Measurements from ENCODE around the gene ATP9B. TPM values are rescaled to one million over a fixed set of nuclear protein-coding genes. Genes with fewer than 3 reads are reported as not detected.

Gene ATP9B
- total RNA-seq, 1 experiment from 2014 or later = 15.6 TPM

GRCh38 chr18:79345366-79345765 lies 276.2 kb downstream of the ATP9B start:
- H3K9me2 ChIP-seq (replicated peaks; ENCODE audit: low read length) = no peaks in the 10 kb centered on the region
- H3K79me2 ChIP-seq (ENCODE audit: low read length) = no peaks in the 10 kb centered on the region
- ChIA-PET POLR2A (ENCODE audit: unreplicated experiment) (no interaction called here), CTCF (no interaction called here)
- no peak overlapping the region for H3K27ac ChIP-seq (ENCODE audit: low read length)
- no peak overlapping the region for H3K9ac ChIP-seq (ENCODE audit: low read length)
- intact Hi-C loops (cut with micrococcal nuclease) = no loop called here
- H3K4me3 ChIP-seq (ENCODE audit: low read length) = no peak overlapping the region
- H3K9me3 ChIP-seq (ENCODE audit: low read length) = no peaks in the 10 kb centered on the region
- no peaks in the 10 kb centered on the region for H4K20me1 ChIP-seq (ENCODE audit: low read length)
- no peak overlapping the region for H2AFZ ChIP-seq (ENCODE audit: low read length)
- H3F3A ChIP-seq (ENCODE audit: low read length, unreplicated experiment) = no peaks in the 10 kb centered on the region
- peaks cover 8% of the 10 kb centered on the region for H3K36me3 ChIP-seq (ENCODE audit: low read depth, low read length)
- no peak overlapping the region for H3K4me2 ChIP-seq (ENCODE audit: low read length)
- no peak for DNase-seq
- BruUV-seq (replicated peaks) = no TSS peak
- no peak for ATAC-seq
- TF ChIP-seq EZH2 (IDR thresholded peaks at IDR 0.05; ENCODE audit: low read length, unreplicated experiment) (no peak), EZH2phosphoT487 (IDR thresholded peaks at IDR 0.05; ENCODE audit: borderline replicate concordance, low read length) (no peak)
- TF ChIP-seq, protein P1, sequence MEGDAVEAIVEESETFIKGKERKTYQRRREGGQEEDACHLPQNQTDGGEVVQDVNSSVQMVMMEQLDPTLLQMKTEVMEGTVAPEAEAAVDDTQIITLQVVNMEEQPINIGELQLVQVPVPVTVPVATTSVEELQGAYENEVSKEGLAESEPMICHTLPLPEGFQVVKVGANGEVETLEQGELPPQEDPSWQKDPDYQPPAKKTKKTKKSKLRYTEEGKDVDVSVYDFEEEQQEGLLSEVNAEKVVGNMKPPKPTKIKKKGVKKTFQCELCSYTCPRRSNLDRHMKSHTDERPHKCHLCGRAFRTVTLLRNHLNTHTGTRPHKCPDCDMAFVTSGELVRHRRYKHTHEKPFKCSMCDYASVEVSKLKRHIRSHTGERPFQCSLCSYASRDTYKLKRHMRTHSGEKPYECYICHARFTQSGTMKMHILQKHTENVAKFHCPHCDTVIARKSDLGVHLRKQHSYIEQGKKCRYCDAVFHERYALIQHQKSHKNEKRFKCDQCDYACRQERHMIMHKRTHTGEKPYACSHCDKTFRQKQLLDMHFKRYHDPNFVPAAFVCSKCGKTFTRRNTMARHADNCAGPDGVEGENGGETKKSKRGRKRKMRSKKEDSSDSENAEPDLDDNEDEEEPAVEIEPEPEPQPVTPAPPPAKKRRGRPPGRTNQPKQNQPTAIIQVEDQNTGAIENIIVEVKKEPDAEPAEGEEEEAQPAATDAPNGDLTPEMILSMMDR (conservative IDR thresholded peaks at IDR 0.05; ENCODE audit: low read depth, low read length) = no peak
- H3K27me3 ChIP-seq (ENCODE audit: low read length) = no peaks in the 10 kb centered on the region
- no peaks in the 10 kb centered on the region for H3K4me1 ChIP-seq (ENCODE audit: insufficient read depth, low read length)

GRCh38 chr18:79345981-79346380 lies 276.8 kb downstream of the ATP9B start:
- Histone ChIP-seq H3K9ac (ENCODE audit: low read length) (no peak overlapping the region), H3K27ac (ENCODE audit: low read length) (no peak overlapping the region), H3K79me2 (ENCODE audit: low read length) (no peaks in the 10 kb centered on the region), H3K4me1 (ENCODE audit: insufficient read depth, low read length) (no peaks in the 10 kb centered on the region), H3K27me3 (ENCODE audit: low read length) (no peaks in the 10 kb centered on the region), H4K20me1 (ENCODE audit: low read length) (no peaks in the 10 kb centered on the region), H3K9me2 (replicated peaks; ENCODE audit: low read length) (no peaks in the 10 kb centered on the region), H2AFZ (ENCODE audit: low read length) (no peak overlapping the region), H3F3A (ENCODE audit: low read length, unreplicated experiment) (no peaks in the 10 kb centered on the region), H3K9me3 (ENCODE audit: low read length) (no peaks in the 10 kb centered on the region), H3K4me3 (ENCODE audit: low read length) (no peak overlapping the region), H3K4me2 (ENCODE audit: low read length) (no peak overlapping the region), H3K36me3 (ENCODE audit: low read depth, low read length) (peaks cover 8% of the 10 kb centered on the region)
- no peak for TF ChIP-seq EZH2 (IDR thresholded peaks at IDR 0.05; ENCODE audit: low read length, unreplicated experiment)
- TF ChIP-seq, protein P1 (conservative IDR thresholded peaks at IDR 0.05; ENCODE audit: low read depth, low read length) = no peak
- no peak for TF ChIP-seq EZH2phosphoT487 (IDR thresholded peaks at IDR 0.05; ENCODE audit: borderline replicate concordance, low read length)
- CTCF ChIA-PET = no interaction called here
- no peak for ATAC-seq
- intact Hi-C loops (cut with micrococcal nuclease) = no loop called here
- POLR2A ChIA-PET (ENCODE audit: unreplicated experiment) = no interaction called here
- no peak for DNase-seq
- no TSS peak for BruUV-seq (replicated peaks)

GRCh38 chr18:79348066-79348465 lies 278.9 kb downstream of the ATP9B start:
- no peak for ATAC-seq
- no peak for DNase-seq
- Histone ChIP-seq H3F3A (ENCODE audit: low read length, unreplicated experiment) (no peaks in the 10 kb centered on the region), H2AFZ (ENCODE audit: low read length) (no peak overlapping the region), H3K27me3 (ENCODE audit: low read length) (no peaks in the 10 kb centered on the region), H3K4me1 (ENCODE audit: insufficient read depth, low read length) (no peaks in the 10 kb centered on the region), H3K9me2 (replicated peaks; ENCODE audit: low read length) (no peaks in the 10 kb centered on the region), H3K4me3 (ENCODE audit: low read length) (no peak overlapping the region), H3K36me3 (ENCODE audit: low read depth, low read length) (peaks cover 8% of the 10 kb centered on the region), H3K27ac (ENCODE audit: low read length) (no peak overlapping the region), H3K9ac (ENCODE audit: low read length) (no peak overlapping the region), H4K20me1 (ENCODE audit: low read length) (no peaks in the 10 kb centered on the region), H3K79me2 (ENCODE audit: low read length) (no peaks in the 10 kb centered on the region), H3K9me3 (ENCODE audit: low read length) (no peaks in the 10 kb centered on the region), H3K4me2 (ENCODE audit: low read length) (no peak overlapping the region)
- CTCF ChIA-PET = no interaction called here
- BruUV-seq (replicated peaks) = no TSS peak
- POLR2A ChIA-PET (ENCODE audit: unreplicated experiment) = no interaction called here
- TF ChIP-seq EZH2 (IDR thresholded peaks at IDR 0.05; ENCODE audit: low read length, unreplicated experiment) (no peak), EZH2phosphoT487 (IDR thresholded peaks at IDR 0.05; ENCODE audit: borderline replicate concordance, low read length) (no peak)
- TF ChIP-seq, protein P1 (conservative IDR thresholded peaks at IDR 0.05; ENCODE audit: low read depth, low read length) = no peak
- intact Hi-C loops (cut with micrococcal nuclease) = no loop called here

All from PC-3 (cell line).